HG02852 (cell line): ENCODE measurements around the gene LKAAEAR1.

ENCODE experiments used
- ATAC-seq: cut with Tn5 transposase; IDR thresholded peaks from one replicate; pipeline ENCODE4 v1.9.1; 2021; ENCODE audit warnings: mild to moderate bottlenecking, moderate library complexity; ENCODE audit not compliant: unreplicated experiment

LKAAEAR1 gene

DNA sequence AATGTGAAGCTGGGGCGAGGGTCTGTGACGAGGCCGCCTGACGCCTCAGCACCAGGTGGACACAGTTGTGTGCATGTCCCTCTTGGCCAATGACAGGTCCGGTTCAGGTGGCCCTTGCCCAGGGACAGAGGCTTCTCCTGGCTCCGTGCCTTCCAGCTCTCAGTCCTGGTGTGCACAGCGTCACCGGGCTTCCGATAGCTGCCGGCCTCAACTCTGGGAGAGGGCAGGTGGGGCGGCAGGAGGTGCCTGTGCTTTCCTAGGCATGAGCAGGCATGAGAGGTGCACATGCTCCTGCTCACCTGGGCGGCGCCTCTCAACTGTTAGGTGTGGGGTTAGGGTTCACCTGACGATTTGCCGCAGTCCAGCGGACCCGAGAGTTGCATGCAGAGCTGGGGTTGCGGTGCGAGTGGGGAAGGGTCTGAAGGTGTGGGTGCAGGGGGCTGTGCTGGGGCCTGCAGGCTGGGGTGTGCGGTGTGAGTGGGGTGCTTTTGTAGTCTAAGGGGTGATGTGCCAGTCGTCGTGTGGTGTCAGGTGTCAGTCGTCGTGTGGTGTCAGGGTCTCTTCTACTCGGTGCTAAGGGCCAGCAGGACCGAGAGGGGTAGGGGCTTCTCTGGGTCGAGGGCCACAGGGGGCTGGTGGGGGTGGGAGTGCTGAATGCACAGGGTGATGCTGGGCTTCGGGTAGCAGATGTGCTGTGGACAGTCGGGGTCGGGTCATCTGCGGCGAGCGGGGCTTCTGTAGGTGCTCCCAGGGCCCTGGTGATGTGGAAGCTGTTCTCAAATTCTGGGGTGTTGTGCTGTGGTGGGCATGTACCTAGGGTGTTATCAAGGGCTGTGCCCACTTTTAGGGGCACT is 31.0 kb downstream of the LKAAEAR1 start:
- ATAC-seq, result no peak

DNA sequence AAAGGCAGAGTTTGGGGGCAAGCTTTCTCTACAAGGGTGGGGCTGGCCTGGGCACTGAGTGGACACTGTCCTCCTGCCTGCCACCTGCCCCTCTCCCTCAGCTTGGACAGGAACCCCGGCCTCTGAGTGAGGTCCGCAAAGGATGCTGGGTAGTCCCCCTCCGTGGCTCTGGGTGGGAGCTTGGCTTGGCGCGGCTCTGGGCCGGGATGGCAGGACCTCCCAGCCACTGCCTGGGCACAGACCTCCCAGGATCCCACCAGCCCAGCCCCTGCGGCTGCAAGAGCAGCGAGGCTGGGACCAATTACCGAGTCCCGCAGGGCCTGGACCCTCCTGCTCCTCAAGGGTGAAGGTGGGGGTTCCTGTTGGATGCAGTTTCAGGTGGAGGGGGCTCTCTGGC is 31.9 kb downstream of the LKAAEAR1 start:
- no peak for ATAC-seq

DNA sequence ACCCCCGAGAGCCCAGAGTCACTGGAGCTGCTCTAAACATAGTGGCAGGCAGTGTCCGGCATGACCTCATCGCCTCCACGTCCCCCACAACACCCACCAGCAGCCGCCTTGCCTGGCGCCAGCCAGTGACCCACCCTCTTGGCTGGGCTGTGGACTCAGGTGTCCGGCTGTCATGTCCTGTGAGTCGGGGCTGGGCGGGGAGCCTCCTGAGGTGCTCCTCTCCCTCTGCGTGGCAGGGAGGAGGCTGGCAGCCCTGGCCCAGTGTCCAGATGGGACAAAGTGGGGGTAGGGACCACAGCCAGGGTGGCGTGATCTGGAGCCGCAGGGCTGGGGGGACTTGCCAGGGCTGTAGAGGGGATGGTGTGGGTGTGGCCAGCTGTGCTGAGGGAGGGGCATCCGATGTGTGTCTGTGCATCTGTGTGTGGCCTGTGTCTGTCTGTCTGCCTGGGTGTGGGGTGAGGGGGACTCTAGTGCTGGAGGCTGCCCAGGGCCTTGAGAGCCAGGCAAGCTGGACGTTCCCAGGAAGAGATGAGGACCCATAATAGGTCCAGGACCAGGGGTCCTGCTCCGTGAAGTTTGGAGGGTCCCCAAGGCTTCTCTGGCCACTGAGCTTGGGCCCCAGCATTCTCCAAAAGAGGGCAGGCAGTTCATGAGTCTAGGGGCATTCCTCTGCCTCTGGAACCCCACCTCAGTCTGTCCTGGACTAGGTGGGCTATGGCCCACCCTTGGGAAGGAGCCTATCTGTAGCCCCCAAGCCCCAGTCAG is 32.5 kb downstream of the LKAAEAR1 start:
- ATAC-seq, result no peak

DNA sequence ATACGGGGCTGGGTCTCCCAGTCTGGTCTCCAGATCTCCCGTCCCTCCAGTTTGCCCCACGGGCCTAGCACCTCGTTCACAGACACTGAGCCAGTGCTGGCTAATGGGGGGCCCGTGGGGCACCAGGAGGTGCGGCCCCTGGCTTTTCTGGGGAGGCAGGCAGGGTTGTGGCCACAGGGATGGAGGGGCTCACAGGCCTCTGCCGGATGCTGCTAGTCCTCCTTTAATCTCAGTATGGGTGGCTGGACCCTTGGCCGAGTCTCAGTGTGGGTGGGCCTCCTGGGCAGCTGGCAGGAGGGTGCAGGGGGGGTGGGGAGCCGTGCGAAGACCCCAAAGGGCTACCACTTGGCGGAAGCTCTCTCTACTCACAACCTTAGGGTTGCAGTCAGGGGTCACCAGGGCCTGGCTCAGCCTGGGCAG is 33.2 kb downstream of the LKAAEAR1 start:
- no peak for ATAC-seq

DNA sequence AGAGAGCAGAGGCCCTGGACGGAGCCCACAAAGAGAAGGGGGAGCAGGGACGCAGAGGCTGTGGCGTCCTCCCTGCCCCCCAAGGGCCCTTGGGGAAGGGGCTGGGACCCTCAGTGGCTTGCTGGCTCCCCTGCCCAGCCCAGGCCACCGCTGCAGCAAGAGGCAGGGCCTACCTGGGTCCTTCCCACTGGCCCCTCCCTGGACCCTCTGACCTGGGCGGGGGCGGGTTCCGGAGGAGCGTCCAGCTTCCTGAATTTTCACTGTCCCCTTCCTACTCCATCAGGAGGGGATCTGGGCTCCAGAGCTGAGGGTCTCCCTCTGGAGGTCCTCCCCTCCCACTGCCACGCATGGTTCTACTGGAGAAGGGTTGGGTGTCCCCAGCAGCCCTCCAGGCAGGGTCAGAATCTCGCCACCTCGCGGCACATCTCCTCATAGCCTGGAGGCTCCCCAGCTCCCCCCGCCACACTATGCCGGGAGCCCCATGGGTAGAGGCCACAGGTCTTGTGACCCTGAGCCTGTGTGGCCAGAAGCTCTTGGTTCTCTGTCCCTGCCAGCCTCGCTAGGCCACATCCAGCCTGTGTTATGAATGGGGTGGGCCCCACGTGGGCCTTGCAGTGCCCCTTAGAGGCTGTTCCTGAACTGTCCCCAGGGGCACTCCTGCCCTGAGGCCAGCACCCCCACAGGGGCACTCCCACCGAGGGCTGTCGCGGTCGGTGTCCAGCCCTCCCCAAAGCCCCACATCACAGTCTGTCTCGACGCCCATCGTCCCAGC is 33.8 kb downstream of the LKAAEAR1 start:
- ATAC-seq, result no peak

DNA sequence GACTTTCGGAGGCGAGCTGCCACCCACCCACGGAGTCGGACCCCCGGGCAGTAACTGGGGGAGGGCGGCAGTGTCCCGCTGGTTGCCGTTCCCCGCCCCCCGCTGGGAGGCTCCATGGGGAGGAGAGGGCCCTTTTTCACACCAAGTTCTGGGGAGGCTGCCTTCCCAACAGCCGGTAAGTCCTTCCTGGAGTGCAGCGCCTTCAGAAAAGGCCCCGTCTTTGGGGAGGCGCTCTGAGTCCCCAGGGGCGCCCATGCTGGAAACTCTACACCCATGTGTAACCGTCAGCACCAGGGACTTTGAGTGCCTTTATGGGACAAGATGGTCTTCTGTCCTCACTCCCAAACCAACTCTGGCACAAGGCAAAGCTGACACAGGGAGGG is 34.3 kb downstream of the LKAAEAR1 start:
- ATAC-seq, result no peak

DNA sequence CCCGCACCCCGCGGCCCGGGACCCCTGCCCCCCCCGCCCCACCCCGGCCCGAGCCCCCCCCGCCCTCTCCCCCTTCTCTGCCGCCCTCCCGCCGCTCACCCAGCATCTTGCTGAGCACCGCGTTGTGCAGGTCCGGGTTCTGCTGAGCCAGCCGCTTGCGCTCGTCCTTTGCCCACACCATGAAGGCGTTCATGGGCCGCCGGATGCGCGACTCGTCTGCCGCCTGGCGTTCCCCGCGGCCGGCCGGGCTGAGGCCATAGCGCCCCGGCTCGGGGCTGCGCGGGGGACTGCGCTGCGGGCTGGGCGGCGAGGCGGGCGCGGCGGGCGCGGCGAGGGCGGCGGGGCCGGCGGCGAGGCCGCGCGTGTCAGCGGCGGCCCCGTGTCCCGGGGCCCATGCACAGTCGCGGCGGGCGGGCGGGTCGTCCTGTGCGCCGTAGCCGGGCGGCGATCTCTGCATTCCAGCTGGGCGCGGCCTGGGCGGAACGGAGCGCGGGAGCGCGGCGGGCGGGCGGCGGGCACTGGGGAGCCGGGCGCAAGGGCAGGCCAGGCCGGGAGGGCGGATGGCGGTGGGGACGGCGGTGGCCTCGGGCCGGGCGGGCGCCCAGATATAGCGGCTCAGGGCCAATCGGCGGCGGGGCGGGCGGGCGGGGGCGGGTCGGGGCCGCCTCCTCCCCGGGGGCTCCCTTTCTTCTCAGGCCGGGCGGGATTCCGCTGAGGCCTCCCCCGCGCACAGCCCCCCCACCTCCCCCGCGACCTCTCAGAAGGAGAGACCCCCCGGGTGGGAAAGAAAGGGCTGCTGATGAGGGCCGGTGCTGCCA is 34.9 kb downstream of the LKAAEAR1 start, which contains the start of gene SOX18:
TSS of gene SOX18 (minus strand) at position 580 of the 818 bp plus-strand sequence. CDS start at position 457, 123 bp downstream.
- no peak for ATAC-seq

DNA sequence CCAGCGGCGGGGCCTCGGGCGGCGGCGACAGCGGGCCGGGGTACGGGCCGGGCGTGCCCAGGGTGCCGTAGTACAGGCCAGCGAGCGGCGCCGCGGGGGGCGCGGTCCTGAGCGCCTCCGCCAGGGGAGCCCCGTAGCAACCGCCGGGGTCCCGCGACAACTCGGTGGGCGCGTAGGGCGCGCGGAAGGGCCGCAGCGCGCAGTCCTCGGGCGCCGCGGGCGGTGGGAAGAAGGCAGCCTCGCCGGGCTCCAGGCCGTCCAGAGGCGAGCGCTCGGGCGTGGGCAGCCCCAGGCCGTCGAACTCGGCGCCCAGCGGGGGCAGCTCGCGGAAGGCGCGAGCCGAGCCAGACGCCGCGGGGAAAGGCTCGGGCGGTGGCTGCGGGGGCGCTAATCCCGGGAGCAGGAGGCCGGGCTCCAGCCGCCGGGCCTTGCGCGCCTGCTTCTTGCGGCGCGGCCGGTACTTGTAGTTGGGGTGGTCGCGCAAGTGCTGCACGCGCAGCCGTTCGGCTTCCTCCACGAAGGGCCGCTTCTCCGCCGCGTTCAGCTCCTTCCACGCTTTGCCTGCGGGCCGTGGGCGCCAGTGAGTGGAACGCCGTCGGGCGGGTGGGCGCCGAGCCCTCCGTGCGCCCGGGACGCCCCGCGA is 35.7 kb downstream of the LKAAEAR1 start:
- ATAC-seq, result no peak

DNA sequence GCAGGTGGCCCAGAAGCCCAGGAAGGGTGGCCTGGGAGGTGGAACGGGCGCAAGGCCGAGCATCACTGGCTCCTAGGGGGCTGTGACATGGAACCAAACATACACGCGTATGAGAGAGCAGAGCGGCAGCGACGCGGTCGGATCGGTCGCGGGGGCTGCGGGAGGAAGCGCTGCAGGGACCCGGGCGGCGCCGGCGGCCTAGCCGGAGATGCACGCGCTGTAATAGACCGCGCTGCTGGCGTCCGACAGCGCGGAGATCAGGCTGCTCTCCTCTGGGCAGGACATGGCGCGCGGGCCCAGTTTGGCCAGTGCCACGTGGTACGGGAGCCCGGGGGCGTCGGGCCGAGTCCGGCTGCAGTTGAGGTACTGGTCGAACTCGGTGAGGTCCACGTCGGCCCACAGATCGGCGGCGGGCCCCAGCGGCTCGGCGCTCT is 36.2 kb downstream of the LKAAEAR1 start:
- no peak for ATAC-seq

DNA sequence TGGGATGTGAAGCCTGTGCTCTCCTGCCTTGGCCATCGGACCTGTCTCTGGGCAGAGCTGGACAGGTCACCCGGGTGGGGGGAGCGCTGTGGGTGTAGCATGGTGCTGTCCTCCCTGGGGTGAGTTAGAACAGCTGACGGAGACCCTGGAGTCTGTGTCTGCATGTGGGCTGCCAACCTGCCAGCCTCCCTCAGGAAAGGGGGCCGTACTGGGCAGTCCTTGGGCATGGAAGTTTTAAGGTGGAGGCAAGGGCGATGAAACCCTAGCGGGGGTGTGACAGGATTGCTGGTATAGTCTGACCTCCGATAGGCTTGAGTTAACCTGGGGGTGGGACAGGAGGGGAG is 37.2 kb downstream of the LKAAEAR1 start:
- no peak for ATAC-seq

DNA sequence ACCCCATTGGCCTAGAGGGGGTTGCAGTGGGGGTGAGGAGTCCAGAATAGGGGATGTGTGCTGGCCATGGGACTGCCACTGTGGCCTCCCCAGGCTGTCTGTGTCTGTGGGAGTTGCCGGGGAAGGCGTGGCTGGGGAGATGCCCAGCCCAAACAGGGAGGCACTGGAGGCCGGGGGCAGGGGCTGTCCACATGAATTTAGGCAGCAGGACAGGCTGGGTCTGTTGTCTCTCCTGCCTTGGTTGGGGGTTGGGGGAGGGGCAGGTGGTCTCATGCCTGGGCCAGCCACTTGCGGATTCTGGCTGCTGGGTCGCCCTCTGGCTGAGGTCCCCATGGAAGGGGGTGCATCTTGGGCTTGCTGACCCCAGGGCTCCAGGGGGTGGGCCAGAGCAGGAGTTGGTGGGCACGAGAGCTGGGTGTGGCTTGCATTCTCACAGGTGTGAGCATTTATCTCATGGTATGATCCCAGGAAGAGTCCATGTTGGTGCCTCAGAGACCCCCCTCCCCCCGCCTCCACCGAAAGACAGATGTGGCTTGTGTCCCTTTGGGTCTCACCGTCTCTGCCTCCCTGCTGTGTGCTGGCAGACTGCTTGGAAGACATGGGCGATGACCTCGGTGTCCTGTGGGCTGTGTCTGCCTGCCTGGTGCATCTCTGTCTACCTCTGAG is 38.7 kb downstream of the LKAAEAR1 start:
- no peak for ATAC-seq

DNA sequence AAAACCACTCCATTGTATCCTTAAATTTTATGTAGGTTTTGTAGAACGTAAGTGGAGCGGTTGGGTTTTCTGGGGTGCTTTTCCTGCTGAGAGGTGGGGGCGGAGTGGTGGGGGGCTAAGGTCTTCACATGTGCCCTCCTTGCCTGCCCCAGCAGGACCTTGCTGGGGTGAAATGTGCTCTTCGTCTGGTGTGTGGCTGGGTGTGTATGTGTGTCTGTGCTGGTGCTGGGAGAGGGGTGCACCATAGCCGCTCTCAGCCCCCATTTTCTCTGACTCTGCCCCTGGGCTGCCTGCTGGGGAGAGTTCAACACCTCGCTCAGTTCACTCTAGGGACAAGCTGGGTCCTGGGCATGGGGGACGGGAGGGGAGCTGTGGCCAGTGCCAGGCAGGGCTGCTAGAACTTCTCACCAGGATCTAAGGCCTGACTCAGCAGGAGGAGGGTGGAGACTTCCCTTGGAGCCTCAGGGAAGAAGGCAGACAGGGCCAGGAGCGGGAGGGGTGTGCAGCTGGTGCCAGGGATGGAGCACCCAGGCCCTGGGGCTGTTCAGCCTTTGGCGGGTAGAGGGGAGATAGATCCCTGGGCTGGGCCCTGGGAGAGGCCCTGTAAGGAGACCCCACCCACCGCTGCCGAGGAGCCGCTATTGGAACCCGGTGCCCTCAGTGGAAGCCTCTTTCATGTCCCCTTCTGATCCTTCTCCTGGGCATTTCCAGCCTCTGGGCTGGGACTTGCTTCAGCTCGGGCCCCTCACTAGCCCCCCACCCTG is 39.5 kb downstream of the LKAAEAR1 start:
- ATAC-seq, result no peak

DNA sequence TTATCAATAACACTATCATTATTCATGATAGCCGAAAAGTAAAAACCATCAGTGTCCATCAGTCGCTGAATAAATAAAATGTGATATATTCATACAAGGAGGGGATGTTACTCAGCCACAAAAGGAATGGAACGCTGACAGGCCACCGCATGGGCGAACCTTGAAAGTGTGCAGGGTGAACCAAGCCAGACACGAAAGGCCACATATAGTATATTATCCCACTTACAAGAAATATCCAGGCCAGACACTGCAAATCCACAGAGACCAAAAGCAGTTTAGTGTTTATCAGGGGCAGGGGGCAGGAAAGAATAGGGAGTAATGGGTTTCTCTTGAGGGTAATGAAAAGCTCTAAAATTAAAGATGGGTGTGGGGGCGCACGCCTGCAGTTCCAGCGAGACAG is 40.4 kb downstream of the LKAAEAR1 start:
- ATAC-seq, result no peak

DNA sequence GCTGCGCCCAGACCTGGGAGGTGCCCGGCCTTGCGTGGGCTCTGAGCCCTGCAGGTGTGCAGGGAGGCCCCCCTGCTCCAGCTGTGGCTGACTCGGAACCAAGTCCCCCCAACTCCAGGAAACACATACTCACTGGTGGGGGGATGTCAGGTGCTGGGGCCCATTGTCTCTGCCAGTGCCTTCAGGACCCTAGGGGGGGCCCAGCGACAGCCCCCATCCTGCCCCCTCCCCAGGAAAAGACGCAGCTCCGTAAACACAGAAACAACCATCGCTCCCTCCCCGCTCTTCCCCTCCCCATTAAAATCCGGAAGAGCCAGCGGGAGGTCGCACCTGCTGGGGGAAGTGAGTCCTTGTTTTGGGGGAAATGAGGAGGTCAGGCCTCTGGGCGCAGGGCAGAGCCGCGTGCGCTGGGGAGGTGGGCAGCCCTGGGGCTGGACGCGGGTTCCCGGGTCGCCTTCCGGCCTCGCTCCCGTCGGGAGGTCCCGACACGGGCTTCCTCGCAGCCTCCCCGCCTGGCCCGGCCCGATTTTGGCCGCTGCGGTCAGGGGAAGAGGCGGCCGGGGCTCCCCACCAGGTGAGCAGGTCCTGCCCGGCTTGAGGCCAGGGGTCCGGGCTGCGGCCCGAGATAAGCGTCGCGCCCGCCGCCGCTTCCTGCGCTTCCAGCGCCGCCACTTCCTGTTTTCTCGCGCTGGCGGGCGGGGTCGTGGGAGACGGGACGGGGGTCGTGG is 42.0 kb downstream of the LKAAEAR1 start:
- no peak for ATAC-seq

DNA sequence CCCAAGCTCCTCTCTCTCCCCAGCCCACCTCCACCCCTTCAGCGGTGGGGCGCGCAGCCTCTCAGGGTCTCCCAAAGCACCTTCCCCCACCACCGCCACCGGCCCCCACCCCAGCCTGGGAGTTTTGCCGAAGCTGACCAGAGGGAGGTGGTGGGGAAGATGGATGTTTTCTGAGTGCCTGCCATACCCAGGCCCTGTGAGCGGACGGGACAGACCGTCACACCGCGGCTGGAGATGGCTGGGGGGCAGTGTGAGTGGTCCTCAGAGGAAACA is 42.5 kb downstream of the LKAAEAR1 start:
- ATAC-seq, result no peak

DNA sequence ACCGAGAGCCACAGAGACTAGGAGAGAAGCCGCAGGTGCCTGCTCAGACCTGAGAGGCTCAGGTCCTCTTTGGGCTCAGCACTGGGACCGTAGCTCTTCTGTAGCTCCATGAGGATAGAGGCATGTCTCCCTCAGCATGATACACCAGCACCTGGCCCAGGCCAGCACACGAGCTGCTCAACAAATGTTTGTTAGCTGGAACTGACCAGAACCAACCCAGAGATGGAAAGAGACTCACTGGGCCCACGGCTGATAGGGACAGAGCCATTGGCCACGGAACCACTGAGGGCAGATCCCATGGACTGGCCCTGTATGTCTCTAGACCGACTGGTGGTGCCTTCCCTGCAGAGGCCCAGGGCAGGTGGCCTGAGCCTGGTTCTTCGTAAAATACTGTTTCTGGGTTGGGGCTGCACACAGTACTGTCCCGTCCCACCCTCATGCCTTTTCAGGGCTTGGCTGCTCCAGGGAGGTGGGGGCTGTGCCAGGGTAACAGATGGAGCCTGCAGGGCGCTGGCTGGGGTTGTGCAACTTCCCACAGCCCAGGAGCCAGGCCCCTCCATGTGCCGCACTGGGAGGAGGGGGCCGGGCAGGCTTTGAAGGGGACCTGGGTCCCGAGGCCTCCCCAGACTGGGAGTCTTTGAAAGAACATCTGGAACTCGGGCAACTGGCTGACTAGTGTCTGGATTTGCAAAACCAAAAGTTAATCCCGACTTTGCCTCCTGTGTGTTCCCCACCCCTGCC is 43.0 kb downstream of the LKAAEAR1 start:
- no peak for ATAC-seq

DNA sequence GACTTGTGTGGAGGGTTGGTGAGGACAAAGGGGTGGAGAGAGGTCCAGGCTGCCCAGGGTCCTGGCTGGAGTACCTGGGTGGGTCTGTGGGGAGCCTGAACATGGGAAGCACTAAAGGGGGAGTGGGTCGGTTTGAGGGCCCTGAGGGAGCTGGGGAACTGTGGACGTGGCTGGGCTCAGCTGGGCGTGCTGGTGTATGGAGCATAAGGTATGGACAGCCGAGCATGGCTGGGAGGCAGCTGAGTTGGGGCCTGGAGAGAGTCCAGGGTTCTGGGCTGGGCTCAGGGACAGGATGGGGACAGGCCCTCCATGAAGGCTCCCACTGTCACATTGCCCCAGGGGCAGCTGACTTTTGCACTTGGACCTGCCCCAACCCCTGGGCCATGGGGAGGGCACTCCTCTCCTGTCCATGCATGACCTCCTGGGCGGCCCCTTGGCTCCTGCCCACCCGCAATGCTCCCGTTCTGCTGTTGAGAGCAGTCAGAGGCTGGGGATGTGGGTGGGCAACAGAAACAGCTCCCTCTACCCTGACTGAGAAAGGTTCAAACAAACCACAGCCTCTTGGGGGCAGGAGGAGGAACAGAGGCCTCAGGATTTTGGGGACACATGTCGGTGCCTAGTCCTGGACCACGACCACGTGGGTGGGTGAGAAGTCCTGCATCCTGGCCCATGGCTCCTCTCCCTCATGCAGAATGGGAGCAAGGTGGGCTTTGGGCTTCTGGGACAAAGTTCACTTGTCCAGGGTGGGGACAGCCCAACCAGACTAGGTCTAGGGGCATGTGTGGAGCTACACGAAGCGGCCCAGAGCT is 43.8 kb downstream of the LKAAEAR1 start:
- no peak for ATAC-seq
